ENCODE data around the gene ANKFY1.

ANKFY1 gene

DNA sequence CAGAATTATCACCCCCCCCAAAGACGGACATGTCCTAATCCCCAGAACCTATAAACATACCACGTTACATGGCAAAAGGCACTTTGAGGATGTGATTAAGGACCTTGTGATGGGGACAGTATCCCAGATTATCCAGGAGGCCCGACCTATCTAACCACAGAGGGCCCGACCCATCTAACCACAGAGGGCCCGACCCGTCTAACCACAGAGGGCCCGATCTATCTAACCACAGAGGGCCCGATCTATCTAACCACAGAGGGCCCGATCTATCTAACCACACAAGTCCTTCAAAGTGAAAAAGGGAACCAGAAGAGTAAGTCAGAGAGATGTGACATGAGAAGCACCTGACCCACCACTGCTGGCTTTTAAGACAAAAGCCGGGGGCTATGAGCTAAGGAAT, 56.8 kb downstream of the ANKFY1 start:
- no peak for DNase-seq (ENCODE audit: low spot score)
- TF ChIP-seq, protein P1, sequence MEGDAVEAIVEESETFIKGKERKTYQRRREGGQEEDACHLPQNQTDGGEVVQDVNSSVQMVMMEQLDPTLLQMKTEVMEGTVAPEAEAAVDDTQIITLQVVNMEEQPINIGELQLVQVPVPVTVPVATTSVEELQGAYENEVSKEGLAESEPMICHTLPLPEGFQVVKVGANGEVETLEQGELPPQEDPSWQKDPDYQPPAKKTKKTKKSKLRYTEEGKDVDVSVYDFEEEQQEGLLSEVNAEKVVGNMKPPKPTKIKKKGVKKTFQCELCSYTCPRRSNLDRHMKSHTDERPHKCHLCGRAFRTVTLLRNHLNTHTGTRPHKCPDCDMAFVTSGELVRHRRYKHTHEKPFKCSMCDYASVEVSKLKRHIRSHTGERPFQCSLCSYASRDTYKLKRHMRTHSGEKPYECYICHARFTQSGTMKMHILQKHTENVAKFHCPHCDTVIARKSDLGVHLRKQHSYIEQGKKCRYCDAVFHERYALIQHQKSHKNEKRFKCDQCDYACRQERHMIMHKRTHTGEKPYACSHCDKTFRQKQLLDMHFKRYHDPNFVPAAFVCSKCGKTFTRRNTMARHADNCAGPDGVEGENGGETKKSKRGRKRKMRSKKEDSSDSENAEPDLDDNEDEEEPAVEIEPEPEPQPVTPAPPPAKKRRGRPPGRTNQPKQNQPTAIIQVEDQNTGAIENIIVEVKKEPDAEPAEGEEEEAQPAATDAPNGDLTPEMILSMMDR (IDR thresholded peaks at IDR 0.05; ENCODE audit: extremely low read depth, insufficient read depth, missing control alignments) = no peak
- in situ Hi-C loops (cut with MboI; ENCODE audit: low pct_unique_long_range_greater_than_20kb, low sequenced_read_pairs, unreplicated experiment) = loop anchor here (10.0 kb wide), 1 partner anchor 208 kb away; no protein-coding TSS in a partner anchor

DNA sequence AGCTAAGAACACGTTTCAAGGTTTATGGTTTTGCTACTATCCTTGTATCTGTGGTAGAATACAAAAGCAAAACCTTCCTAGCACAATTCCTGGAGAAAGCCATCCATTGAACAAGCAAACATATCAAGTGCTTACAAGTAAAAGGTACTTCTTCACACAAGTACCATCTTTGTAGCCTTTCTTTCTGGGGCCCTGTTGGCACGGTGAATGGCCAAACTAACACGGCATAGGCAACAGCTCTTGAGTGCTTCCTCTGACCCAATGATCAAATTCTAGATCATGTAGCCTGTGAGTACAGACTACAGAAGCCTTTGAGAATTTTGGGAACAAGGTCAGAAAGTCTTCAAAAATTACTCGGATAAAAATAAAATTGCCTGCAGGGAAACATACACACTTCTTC, 57.9 kb downstream of the ANKFY1 start:
- in situ Hi-C loops (cut with MboI; ENCODE audit: low pct_unique_long_range_greater_than_20kb, low sequenced_read_pairs, unreplicated experiment) = loop anchor here (10.0 kb wide), 1 partner anchor 209 kb away; no protein-coding TSS in a partner anchor
- no peak for DNase-seq (ENCODE audit: low spot score)
- TF ChIP-seq, protein P1 (IDR thresholded peaks at IDR 0.05; ENCODE audit: extremely low read depth, insufficient read depth, missing control alignments) = no peak

DNA sequence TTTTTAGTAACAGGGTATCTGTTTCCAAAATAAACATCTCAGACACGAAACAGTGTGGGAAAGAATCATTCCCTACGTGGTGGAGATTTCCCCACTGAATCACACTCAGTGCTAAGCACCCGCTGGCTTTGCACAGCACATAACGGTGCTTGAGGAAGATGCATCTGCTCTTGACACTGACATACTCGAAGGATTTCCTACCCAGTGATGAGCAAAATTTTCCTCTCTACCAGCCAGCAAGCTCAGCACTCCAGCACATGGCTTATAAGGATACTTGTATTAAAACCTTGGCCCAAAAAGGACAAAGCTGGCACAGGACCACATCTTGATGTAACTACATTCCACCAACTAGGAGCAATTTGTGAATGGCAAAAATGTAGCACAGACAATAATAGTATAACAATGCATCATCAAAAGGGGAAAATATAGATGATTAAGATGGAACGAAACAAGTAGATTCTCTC, 59.0 kb downstream of the ANKFY1 start:
- in situ Hi-C loops (cut with MboI; ENCODE audit: low pct_unique_long_range_greater_than_20kb, low sequenced_read_pairs, unreplicated experiment) = loop anchor here (10.0 kb wide), 1 partner anchor 210 kb away; no protein-coding TSS in a partner anchor
- DNase-seq (ENCODE audit: low spot score) = no peak
- TF ChIP-seq, protein P1 (IDR thresholded peaks at IDR 0.05; ENCODE audit: extremely low read depth, insufficient read depth, missing control alignments) = no peak

DNA sequence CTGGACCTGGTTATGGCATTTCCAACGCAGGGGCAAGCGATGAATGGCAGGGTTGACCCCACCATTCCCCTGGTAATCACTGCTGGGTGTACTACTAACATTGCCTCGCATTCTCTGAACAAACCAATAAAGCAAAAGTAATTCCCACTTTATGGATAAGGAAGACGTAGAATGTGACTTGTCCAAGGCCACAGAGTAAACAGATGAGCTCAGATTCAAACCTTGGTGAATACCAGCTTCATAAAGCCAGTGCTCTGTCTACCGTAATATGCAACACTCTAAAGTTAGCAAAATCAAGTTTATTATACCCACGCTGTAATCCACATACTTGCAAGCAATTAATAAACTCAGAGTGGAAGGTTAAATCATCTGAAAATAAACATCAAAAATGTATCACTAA, 59.6 kb downstream of the ANKFY1 start:
- no peak for DNase-seq (ENCODE audit: low spot score)
- in situ Hi-C loops (cut with MboI; ENCODE audit: low pct_unique_long_range_greater_than_20kb, low sequenced_read_pairs, unreplicated experiment) = loop anchor here (10.0 kb wide), 1 partner anchor 211 kb away; no protein-coding TSS in a partner anchor
- TF ChIP-seq, protein P1 (IDR thresholded peaks at IDR 0.05; ENCODE audit: extremely low read depth, insufficient read depth, missing control alignments) = no peak

DNA sequence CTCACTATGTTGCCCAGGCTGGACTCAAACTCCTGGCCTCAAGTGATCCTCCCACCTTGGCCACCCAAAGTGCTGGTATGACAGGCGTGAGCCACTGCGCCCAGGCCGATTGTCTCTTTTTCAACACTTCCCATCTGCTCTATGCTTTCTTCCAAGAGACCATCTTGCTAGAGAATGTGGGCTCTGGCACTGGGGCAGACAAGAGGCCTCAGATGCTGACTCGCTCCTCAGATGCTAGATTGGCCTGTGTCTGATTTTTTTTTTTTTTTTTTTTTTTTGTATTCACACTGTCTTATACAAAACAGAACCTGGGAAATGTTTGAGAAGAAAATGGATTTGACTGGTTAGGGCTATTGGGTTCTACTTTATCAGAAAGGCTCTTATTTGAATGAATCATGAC, 62.6 kb downstream of the ANKFY1 start:
- DNase-seq (ENCODE audit: low spot score) = no peak
- TF ChIP-seq, protein P1 (IDR thresholded peaks at IDR 0.05; ENCODE audit: extremely low read depth, insufficient read depth, missing control alignments) = no peak
- in situ Hi-C loops (cut with MboI; ENCODE audit: low pct_unique_long_range_greater_than_20kb, low sequenced_read_pairs, unreplicated experiment) = loop anchor here (10.0 kb wide), 1 partner anchor 214 kb away; no protein-coding TSS in a partner anchor

DNA sequence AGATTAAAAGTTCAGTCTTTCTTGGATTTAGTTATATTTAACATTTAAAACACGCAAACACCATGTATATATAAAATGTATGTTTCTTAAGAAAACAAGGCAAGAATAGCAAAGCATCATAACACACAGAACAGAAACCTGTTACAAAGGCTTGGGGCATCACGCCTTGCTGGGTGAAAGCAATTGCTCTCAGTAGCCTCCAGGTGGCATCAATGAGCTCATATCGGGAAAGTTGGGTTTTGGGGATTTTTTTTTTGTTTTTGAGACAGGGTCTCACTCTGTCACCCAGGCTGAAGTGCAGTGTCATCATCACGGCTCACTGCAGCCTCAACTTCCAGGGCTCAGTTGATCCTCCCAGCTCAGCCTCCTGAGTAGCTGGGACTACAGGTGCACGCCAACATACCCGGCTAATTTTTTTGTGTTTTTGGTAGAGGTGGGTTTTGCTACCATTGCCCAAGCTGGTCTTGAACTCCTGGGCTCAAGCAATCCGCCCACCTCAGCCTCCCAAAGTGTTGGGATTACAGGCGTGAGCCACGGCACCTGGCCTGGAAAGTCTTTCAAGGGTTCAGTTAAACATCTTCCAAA, 63.9 kb downstream of the ANKFY1 start:
- peak; percentile 80 for DNase-seq (ENCODE audit: low spot score)
- in situ Hi-C loops (cut with MboI; ENCODE audit: low pct_unique_long_range_greater_than_20kb, low sequenced_read_pairs, unreplicated experiment) = loop anchor here (10.0 kb wide), 1 partner anchor 215 kb away; no protein-coding TSS in a partner anchor
- TF ChIP-seq, protein P1 (IDR thresholded peaks at IDR 0.05; ENCODE audit: extremely low read depth, insufficient read depth, missing control alignments) = peak; percentile 76
